ENCODE data around the gene IFT81. TPM values are rescaled to one million over a fixed set of nuclear protein-coding genes. Genes with fewer than 3 reads are reported as not detected.
A peak's percentile ranks its signal among the peaks of the same experiment; 100 is the strongest.

Gene IFT81
- total and polyA plus RNA-seq, 2 of the 13 experiments (the other 11 are each of a cell fraction or from before 2014, with no cell fraction given), result 4.2 to 13.0 TPM

GRCh38 chr12:110079477-110080400 lies 44.4 kb upstream of the IFT81 start (continued):
- TF ChIP-seq TAF15 (IDR thresholded peaks at IDR 0.05; ENCODE audit: low read depth, low read length, poor library complexity, severe bottlenecking) (no peak), ZNF770 (CRISPR knock-in tag; IDR thresholded peaks at IDR 0.05) (no peak), ZNF530 (CRISPR knock-in tag; IDR thresholded peaks at IDR 0.05; ENCODE audit: low read depth) (no peak), SMAD1 (CRISPR knock-in tag; IDR thresholded peaks at IDR 0.05; ENCODE audit: borderline replicate concordance, low read depth) (no peak), ZNF547 (CRISPR knock-in tag; IDR thresholded peaks at IDR 0.05) (no peak), MAF1 (CRISPR knock-in tag; IDR thresholded peaks at IDR 0.05; ENCODE audit: borderline replicate concordance) (no peak), SNRNP70 (IDR thresholded peaks at IDR 0.05; ENCODE audit: low read depth, low read length) (no peak), HOXA3 (CRISPR knock-in tag; IDR thresholded peaks at IDR 0.05) (peak; percentile 94), ETV5 (CRISPR knock-in tag; IDR thresholded peaks at IDR 0.05; ENCODE audit: borderline replicate concordance) (peak; percentile 69), ZNF382 (CRISPR knock-in tag; IDR thresholded peaks at IDR 0.05; ENCODE audit: borderline replicate concordance) (no peak), SIX4 (CRISPR knock-in tag; IDR thresholded peaks at IDR 0.05) (no peak), ZNF20 (CRISPR knock-in tag; IDR thresholded peaks at IDR 0.05) (no peak), BHLHE40 (IDR thresholded peaks at IDR 0.05; ENCODE audit: low read length) (peak; percentile 80), XRCC5 (optimal IDR thresholded peaks at IDR 0.05; ENCODE audit: low read length) (no peak), ZNF652 (CRISPR knock-in tag; IDR thresholded peaks at IDR 0.05; ENCODE audit: borderline replicate concordance, low read depth) (no peak; the same call in 1 of the 2 replicates), SP1 (IDR thresholded peaks at IDR 0.05) (no peak), SP1 (CRISPR knock-in tag; IDR thresholded peaks at IDR 0.05) (peak; percentile 88), CAMTA2 (CRISPR knock-in tag; IDR thresholded peaks at IDR 0.05; ENCODE audit: borderline replicate concordance) (no peak), HNRNPLL (IDR thresholded peaks at IDR 0.05; ENCODE audit: low read depth, low read length, poor library complexity, severe bottlenecking) (no peak)
- TF ChIP-seq, protein P1, sequence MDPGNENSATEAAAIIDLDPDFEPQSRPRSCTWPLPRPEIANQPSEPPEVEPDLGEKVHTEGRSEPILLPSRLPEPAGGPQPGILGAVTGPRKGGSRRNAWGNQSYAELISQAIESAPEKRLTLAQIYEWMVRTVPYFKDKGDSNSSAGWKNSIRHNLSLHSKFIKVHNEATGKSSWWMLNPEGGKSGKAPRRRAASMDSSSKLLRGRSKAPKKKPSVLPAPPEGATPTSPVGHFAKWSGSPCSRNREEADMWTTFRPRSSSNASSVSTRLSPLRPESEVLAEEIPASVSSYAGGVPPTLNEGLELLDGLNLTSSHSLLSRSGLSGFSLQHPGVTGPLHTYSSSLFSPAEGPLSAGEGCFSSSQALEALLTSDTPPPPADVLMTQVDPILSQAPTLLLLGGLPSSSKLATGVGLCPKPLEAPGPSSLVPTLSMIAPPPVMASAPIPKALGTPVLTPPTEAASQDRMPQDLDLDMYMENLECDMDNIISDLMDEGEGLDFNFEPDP (CRISPR knock-in tag; conservative IDR thresholded peaks at IDR 0.05), result no peak
- TF ChIP-seq, protein P2, sequence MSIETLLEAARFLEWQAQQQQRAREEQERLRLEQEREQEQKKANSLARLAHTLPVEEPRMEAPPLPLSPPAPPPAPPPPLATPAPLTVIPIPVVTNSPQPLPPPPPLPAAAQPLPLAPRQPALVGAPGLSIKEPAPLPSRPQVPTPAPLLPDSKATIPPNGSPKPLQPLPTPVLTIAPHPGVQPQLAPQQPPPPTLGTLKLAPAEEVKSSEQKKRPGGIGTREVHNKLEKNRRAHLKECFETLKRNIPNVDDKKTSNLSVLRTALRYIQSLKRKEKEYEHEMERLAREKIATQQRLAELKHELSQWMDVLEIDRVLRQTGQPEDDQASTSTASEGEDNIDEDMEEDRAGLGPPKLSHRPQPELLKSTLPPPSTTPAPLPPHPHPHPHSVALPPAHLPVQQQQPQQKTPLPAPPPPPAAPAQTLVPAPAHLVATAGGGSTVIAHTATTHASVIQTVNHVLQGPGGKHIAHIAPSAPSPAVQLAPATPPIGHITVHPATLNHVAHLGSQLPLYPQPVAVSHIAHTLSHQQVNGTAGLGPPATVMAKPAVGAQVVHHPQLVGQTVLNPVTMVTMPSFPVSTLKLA (IDR thresholded peaks at IDR 0.05), result peak; percentile 86
- TF ChIP-seq, protein P3, sequence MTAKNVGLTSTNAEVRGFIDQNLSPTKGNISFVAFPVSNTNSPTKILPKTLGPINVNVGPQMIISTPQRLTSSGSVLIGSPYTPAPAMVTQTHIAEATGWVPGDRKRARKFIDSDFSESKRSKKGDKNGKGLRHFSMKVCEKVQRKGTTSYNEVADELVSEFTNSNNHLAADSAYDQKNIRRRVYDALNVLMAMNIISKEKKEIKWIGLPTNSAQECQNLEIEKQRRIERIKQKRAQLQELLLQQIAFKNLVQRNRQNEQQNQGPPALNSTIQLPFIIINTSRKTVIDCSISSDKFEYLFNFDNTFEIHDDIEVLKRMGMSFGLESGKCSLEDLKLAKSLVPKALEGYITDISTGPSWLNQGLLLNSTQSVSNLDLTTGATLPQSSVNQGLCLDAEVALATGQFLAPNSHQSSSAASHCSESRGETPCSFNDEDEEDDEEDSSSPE (CRISPR knock-in tag; IDR thresholded peaks at IDR 0.05), result peak; percentile 81

All from HepG2 (cell line).